ENCODE data around the gene ALCAM. TPM values are rescaled to one million over a fixed set of nuclear protein-coding genes. Genes with fewer than 3 reads are reported as not detected.

Gene ALCAM
- total and polyA plus RNA-seq, 2 of the 8 experiments (the other 6 are each of a cell fraction or from before 2014, with no cell fraction given) = 10.8 to 33.0 TPM

DNA sequence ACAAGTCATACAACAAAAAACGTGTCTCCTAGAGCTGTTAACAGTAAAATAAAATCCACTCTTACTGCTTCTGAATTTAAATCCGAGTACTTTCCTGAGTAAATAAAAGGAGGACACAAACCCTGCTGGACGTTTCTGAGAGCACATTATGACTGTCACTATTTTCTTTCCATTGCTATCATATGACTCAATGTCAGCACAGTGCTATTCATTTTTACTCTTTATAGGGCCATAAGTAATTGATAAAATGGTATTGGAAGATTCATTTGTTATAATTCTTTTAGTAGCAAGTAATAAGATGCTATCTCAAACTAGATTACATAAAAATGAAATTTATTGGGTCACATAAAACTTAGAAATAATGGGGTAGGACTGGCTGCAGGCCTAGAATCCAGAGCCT is 68.6 kb downstream of the ALCAM start:
- Histone ChIP-seq H3K23me2 (ENCODE audit: low read depth, low read length) (no peaks in the 10 kb centered on the region), H3K23ac (ENCODE audit: insufficient read length) (no peak overlapping the region), H3K4ac (replicated peaks; ENCODE audit: insufficient read length, low read depth, low read length) (no peak overlapping the region), H3K79me1 (ENCODE audit: low read depth, low read length) (no peaks in the 10 kb centered on the region; the same call in 1 of the 2 replicates), H2AFZ (ENCODE audit: low read length) (no peak overlapping the region), H4K5ac (ENCODE audit: insufficient read length, low read depth, low read length) (no peak overlapping the region), H3K4me2 (ENCODE audit: insufficient read depth in 1 of 2, low read depth in 2 of 2, low read length in 2 of 2) (no peak overlapping the region), H3K27me3 (replicated peaks in 1 of 4; ENCODE audit: control insufficient read depth in 3 of 4, extremely low read depth in 1 of 4, insufficient read depth in 3 of 4, low read length in 3 of 4) (no peaks in the 10 kb centered on the region), H2BK120ac (replicated peaks; ENCODE audit: low read depth, low read length) (no peak overlapping the region), H3K14ac (ENCODE audit: insufficient read length) (no peak overlapping the region), H3K4me3 (ENCODE audit: extremely low read depth in 1 of 4, insufficient read depth in 2 of 4, low read depth in 3 of 4, low read length in 4 of 4) (no peak overlapping the region), H3K9me3 (ENCODE audit: insufficient read depth in 2 of 2, low read depth in 1 of 2, low read length in 1 of 2) (peaks cover 0 to 7% of the 10 kb centered on the region in 2 experiments; a peak in 2 of 4 replicates), H2BK5ac (ENCODE audit: low read depth, low read length) (no peak overlapping the region), H3K56ac (replicated peaks; ENCODE audit: insufficient read length, low read depth, low read length) (no peak overlapping the region), H4K91ac (replicated peaks; ENCODE audit: insufficient read length, low read length) (no peak overlapping the region), H3K4me1 (replicated peaks in 1 of 4; ENCODE audit: control insufficient read depth in 3 of 4, insufficient read depth in 4 of 4, low read length in 3 of 4) (no peaks in the 10 kb centered on the region), H4K8ac (ENCODE audit: extremely low read depth, insufficient read depth, low read length) (no peak overlapping the region), H4K20me1 (replicated peaks in 1 of 2; ENCODE audit: control insufficient read depth in 1 of 2, insufficient read depth in 2 of 2, low read length in 2 of 2) (no peaks in the 10 kb centered on the region), H2BK12ac (ENCODE audit: low read depth, low read length) (no peak overlapping the region), H2AK5ac (ENCODE audit: low read depth, low read length) (no peak overlapping the region), H3K9ac (replicated peaks in 1 of 4; ENCODE audit: extremely low read depth in 1 of 4, low read depth in 3 of 4, low read length in 3 of 4) (no peak overlapping the region), H3K36me3 (ENCODE audit: control insufficient read depth in 2 of 4, insufficient read depth in 4 of 4, low read length in 3 of 4) (peaks cover 0 to 3% (median 0%) of the 10 kb centered on the region in 4 experiments; a peak in 1 of 8 replicates), H3K18ac (ENCODE audit: extremely low read depth, low read length) (no peak overlapping the region), H3K79me2 (ENCODE audit: control insufficient read depth in 1 of 2, insufficient read depth in 2 of 2, low read length in 2 of 2) (0 out of 4 replicates have a peak, but pooled peaks cover 0 to 3% of the 10 kb centered on the region in 2 experiments), H2BK15ac (ENCODE audit: low read length) (no peak overlapping the region), H3K27ac (ENCODE audit: low read depth, low read length) (no peak overlapping the region), H2BK20ac (ENCODE audit: low read length) (no peak overlapping the region)
- POLR2A ChIA-PET (ENCODE audit: partially characterized antibody) = no interaction called here
- CTCF ChIA-PET (ENCODE audit: partially characterized antibody) = no interaction called here
- DNase-seq (ENCODE audit: low read depth in 1 of 2, low spot score in 2 of 2) (no peak), FAIRE-seq (no peak)
- 94% methylated on average over 3 of the region's 3 CpGs; no CpG with 5 or more reads in 1 of the 2 experiments for WGBS, 2 experiments (ENCODE audit: extremely low coverage in 1 of 2, insufficient coverage in 1 of 2, insufficient read length in 1 of 2, insufficient replicate concordance in 2 of 2, low coverage in 1 of 2, low lambda C conversion rate in 2 of 2, missing lambda C conversion rate in 1 of 2)
- TF ChIP-seq NANOG (IDR thresholded peaks at IDR 0.05; ENCODE audit: insufficient read depth, low read depth, low read length, poor library complexity, severe bottlenecking) (no peak), JUN (IDR thresholded peaks at IDR 0.05; ENCODE audit: low read depth, low read length) (no peak)

Data from H1 (cell line).